HG02610 (cell line): ENCODE results near the gene PLCB1.
A peak's percentile ranks its signal among the peaks of the same experiment; 100 is the strongest.
"Not testable (repeated sequence)": the region's sequence is repeated elsewhere in the genome, so short reads cannot be mapped to it uniquely, and the experiment has no call there.

ENCODE experiments used
- ATAC-seq: cut with Tn5 transposase; IDR thresholded peaks from one replicate; pipeline ENCODE4 v1.9.1; 2021; ENCODE audit warnings: mild to moderate bottlenecking, moderate library complexity; ENCODE audit not compliant: unreplicated experiment

Gene PLCB1

GRCh38 chr20:8328189-8328588, 196.1 kb downstream of the PLCB1 start:
- ATAC-seq, result no peak

- ATAC-seq, result no peak
These were observed 198.3 kb downstream of the PLCB1 start for GRCh38 chr20:8330319-8330784.

- no peak for ATAC-seq
These were observed 199.0 kb downstream of the PLCB1 start for GRCh38 chr20:8330785-8331695.

GRCh38 chr20:8331740-8332412, 199.8 kb downstream of the PLCB1 start:
- no peak for ATAC-seq

DNA sequence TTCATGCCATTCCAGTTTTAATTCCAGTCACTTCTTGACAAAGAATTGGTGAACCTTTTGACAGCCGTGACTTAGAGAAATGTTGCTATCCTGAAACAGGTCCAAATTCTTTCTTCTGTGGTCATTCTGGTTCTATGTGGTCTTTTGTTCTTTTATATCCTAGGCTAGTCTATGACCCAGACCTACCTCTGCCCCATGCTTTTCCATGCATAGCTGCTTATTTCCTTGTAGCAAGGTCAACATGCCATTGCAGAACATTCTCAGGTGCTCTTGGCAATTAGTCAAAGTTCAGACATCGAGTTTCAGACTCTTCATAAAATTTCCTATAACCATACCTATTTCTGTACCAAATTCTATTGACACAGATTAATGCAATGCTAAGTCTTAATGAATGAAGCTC, 202.6 kb downstream of the PLCB1 start:
- ATAC-seq, result no peak

- ATAC-seq, result no peak
These were observed 203.0 kb downstream of the PLCB1 start for GRCh38 chr20:8335059-8335458.

DNA sequence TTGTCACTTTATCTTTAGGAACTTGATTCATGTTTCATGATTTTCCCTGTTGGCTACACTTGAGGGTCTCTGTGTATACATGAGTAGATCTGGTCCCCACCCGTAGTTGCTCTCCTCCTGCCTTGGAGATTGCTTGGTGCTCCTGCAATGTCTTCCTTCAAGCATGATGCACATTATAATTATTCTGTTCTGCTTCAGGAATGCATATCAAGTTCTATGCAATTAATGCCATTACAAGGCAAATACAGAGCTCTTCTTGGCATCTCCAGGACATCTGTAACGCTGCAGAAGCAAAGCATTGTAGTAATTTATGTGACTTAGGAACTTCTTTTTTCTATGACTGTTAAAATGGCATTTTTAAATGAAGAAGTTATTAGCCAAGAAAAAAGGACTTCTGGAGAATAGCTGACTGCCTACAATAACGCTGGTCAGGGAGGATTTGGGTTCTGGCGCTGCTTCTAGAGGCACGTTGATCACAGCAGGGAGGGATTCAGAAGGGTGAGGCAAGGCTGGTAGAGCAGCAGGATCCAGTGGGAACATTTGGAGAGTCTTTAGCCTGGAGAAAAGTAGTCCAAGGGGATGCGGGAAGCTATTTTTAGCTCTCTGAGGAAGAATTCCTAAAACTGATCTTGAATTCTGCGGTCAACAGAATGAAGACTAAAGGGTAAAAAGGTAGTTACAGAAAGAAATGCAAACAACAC, 203.6 kb downstream of the PLCB1 start:
- no peak for ATAC-seq

DNA sequence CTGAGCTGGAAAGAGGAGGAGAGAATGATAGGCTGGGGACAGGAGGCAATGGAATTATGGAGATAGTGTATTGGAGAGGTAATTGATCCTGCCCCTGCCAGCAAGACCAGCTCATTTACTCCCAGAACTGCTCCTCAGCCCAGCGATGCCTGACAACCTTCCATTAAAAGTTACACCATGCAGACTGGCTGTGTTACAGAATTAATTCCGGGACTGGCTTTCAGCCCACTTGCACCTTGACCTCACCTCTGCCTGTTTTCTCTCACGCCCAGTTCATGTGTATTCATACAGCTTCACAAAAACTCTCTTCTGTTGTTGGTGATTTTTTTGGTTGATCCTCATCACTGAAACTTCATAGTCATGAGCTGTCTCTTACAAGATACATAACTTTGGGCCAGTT, 207.3 kb downstream of the PLCB1 start:
- no peak for ATAC-seq

GRCh38 chr20:8342391-8342790, 210.3 kb downstream of the PLCB1 start:
- no peak for ATAC-seq

DNA sequence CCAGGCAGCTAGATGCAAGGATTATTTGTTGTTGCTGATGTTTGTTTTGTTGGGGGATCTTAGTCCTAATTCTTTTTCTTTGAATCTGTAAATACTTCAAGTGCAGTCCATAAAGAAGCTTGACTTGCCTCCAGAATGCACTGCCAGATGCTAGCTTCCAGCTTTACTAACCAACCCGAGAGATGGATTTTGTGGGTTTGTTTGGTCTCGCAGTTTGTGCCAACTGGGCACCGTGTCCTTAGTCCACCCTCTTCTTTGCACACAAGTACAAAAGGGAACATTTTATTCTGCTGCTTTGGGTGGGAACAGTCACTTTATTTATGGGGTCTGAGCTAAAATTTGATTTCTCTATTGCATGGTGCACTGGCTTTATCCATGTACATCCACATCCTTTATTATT, 212.0 kb downstream of the PLCB1 start:
- no peak for ATAC-seq

DNA sequence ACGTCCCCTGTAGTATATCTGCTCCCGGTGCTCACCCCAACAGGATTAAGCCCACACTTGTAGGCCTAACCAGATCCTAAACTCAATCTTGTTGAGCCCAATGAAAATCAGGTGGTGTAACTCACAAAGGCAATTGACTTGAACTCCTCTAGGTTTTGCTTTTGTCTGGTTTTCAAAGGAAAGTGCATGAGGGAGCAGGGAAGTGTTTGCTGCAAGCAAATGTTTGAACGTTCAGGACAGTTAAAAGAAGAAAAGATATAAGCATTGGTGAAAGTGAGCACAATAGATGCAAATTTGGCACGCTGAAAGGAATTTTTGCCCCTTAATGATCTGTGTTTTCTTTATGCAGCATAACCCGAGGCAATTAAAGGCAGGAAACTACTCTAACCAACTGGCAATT, 212.6 kb downstream of the PLCB1 start:
- ATAC-seq, result no peak

- no peak for ATAC-seq
These were observed 214.7 kb downstream of the PLCB1 start for GRCh38 chr20:8346700-8347270.

GRCh38 chr20:8350225-8350624, 218.2 kb downstream of the PLCB1 start:
- not testable (repeated sequence) for ATAC-seq

DNA sequence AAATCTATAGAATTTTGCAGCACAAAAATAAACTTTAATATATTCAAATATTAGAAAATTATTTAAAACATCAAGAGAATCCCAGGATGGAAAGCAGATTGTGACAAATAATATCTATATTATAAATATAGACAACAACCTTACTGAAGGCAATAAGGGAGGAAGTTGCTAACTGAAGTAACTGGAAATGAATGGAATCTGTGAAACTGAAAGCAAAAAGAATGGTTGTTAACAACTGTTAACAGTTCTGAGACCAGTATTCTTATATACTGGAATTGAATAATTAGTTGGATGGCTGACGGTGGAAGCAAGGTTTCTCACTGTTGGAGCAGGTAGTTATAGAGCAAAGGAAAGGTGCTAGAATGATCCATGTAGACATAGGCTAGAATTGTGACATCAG, 220.4 kb downstream of the PLCB1 start:
- no peak for ATAC-seq

GRCh38 chr20:8353512-8353911, 221.4 kb downstream of the PLCB1 start:
- ATAC-seq, result no peak

DNA sequence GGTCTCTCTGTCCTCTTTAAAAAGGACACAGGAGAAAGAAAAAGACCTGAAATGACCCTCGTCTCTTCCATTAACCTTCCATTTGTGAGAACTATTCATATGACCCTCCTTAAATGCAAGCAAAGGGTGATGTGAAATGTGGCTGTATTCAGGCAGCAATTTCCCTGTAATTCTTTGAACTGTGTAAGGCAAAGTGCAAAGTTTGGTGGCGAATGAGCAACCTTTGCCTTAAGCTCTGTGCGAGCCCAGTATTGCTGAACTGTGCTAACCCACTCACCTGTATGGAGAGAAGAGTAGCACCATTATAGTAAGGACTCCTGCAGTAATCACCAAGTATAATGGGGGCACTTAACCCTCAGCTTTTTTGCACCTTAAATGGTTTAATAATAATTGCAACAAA, 223.4 kb downstream of the PLCB1 start:
- no peak for ATAC-seq

GRCh38 chr20:8356806-8357205, 224.7 kb downstream of the PLCB1 start:
- no peak for ATAC-seq

GRCh38 chr20:8357703-8358102, 225.6 kb downstream of the PLCB1 start:
- no peak for ATAC-seq

DNA sequence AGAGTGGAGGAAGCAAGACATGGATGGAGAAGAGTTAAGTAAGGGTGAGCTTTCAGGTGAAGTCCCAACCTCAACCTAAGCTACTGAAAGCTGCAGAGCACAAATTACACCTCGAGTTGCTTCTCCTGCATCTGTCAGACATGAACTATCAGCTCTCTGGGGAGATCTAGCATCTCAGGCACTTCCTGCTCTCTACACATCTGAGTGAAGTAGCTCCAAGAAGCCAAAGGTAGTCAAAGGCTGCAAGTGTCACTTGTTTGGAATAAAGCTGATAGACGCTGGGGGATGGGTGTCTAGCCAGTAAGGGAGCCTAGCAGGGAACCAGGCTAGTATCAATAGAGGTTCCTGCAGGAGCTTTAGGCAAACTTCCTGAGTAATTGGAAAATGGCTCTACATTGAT, 228.0 kb downstream of the PLCB1 start:
- ATAC-seq, result no peak

DNA sequence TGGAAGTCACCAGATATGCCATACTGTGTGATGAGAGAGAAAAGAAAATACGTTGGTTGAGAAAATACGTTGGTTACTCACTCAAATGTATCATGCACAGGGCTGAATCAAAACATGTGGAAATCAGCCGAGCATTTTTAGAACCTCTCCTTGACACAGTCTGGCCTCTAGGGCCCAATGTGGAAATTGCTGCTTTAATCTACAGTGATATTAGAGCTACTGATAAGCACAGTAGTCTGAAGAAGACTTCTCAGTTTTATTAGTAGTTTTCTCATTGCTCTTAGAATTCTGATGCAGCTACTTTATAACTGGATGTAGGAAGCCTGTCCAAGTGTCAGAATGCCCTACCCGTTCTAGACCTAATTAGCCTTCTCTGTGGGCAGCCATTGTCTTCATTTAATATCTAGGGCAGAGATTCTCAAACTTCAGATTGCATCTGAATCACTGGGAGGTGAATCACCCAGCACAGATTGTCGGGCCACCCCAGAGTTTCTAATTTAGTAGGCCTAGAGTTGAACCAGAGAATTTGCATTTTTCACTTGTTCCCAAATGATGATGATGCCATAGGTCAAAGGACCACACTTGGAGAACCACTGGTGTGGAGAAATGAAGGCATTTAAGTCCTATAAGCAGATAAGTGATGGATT, 229.1 kb downstream of the PLCB1 start:
- ATAC-seq, result peak; percentile 72

DNA sequence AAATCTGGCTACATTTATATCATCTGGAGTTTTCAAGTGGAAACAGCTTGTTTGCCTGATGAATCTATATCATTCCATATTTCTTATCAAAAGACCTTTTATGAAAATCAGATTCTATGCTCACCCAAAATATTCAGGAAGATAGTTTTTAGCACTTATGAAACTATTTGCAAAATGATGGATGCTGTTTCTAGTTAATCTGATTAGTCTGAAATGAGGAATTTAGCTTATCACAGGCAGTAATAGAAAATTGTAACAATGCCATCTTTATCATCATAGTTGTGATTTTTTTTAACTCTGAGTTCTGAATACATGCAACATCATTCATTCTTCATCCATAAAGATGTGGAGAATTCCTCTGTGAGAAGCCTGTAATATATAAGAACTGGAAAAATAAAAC, 229.7 kb downstream of the PLCB1 start:
- ATAC-seq, result no peak
